A549 (cell line): ENCODE measurements around the gene SIK3. TPM values are rescaled to one million over a fixed set of nuclear protein-coding genes. Genes with fewer than 3 reads are reported as not detected.

ENCODE experiments used
- ATAC-seq, 2 experiments: fragments of 200-7000 bp in 1 of 2; fragments of >200 bp in 1 of 2; cut with Nextera tagmentation in 1 of 2; cut with Tn5 transposase in 1 of 2; 3 replicates each; pipeline versions ENCODE4 v1.8.0 to v1.9.1; 2018 to 2020; ENCODE audit warnings: mild to moderate bottlenecking in 1 of 2, moderate library complexity in 1 of 2
- CTCF ChIA-PET: fragments of 300-600 bp; sonication (Branson Sonifier 250); formaldehyde crosslinking; extraction: SDS; loops from one replicate; lab custom pipeline; 2021; ENCODE audit warnings: antibody characterized with exemption, inconsistent platforms; lab: Yijun Ruan, JAX
- POLR2A ChIA-PET: fragments of 350-600 bp; formaldehyde crosslinking; extraction: SDS; loops from one replicate; lab custom pipeline; 2021; ENCODE audit warnings: antibody characterized with exemption, inconsistent platforms; lab: Yijun Ruan, JAX
- DNase-seq, 2 experiments: peaks; one replicate each; pipeline versions ENCODE4 v3.0.0 to v3.0.0-alpha.2; 2011 to 2016; ENCODE audit warnings: low read depth in 1 of 2, low spot score in 1 of 2
- FAIRE-seq: peaks from 2 replicates; lab custom pipeline; 2011; peaks lifted over from hg19 to GRCh38; lab: Jason Lieb, UNC
- H3K27ac ChIP-seq, 2 experiments: fragments of >200 bp; sonication (Bioruptor Twin); formaldehyde crosslinking; 3 replicates each; pipeline ENCODE4 v1.5.1; 2016 to 2017
- H3K4me1 ChIP-seq: fragments of >200 bp; sonication (Bioruptor Twin); formaldehyde crosslinking; 3 replicates; pipeline ENCODE4 v1.6.1; 2016
- H3K4me2 ChIP-seq: fragments of >200 bp; sonication (Bioruptor Twin); formaldehyde crosslinking; 3 replicates; pipeline ENCODE4 v1.6.1; 2016
- H3K4me3 ChIP-seq: fragments of >200 bp; sonication (Bioruptor Twin); formaldehyde crosslinking; 3 replicates; pipeline ENCODE4 v1.5.1; 2016
- H3K9me3 ChIP-seq: fragments of >200 bp; sonication (Bioruptor Twin); formaldehyde crosslinking; 3 replicates; pipeline ENCODE4 v1.6.1; 2016
- BHLHE40 ChIP-seq: IDR thresholded peaks from 2 replicates; pipeline ENCODE4 v1.6.1; 2012; ENCODE audit warnings: low read depth, low read length, inconsistent platforms
- CEBPB ChIP-seq, 2 experiments: fragments of >200 bp in 1 of 2; sonication (Bioruptor Twin) in 1 of 2; formaldehyde crosslinking in 1 of 2; IDR thresholded peaks; 2 replicates each; pipeline ENCODE4 v1.6.1; 2012 to 2016
- CHD2 ChIP-seq: fragments of 150-350 bp; IDR thresholded peaks from 2 replicates; pipeline ENCODE4 v1.6.1; 2014; ENCODE audit warnings: low read length; ENCODE audit not compliant: partially characterized antibody
- EHF ChIP-seq: fragments of 250-450 bp; sonication (Bioruptor Pico); IDR thresholded peaks from 2 replicates; pipeline ENCODE4 v1.5.0; 2020; ENCODE audit warnings: mild to moderate bottlenecking
- FOXS1 ChIP-seq: fragments of 250-450 bp; sonication (Bioruptor Pico); IDR thresholded peaks from 2 replicates; pipeline ENCODE4 v1.5.0; 2020; ENCODE audit warnings: mild to moderate bottlenecking, moderate library complexity
- HDAC2 ChIP-seq: fragments of 200-600 bp; sonication (generic); IDR thresholded peaks from 2 replicates; pipeline ENCODE4 v1.6.1; 2016
- HOXA7 ChIP-seq: fragments of 250-450 bp; sonication (Bioruptor Pico); IDR thresholded peaks from 2 replicates; pipeline ENCODE4 v1.5.0; 2020; ENCODE audit warnings: mild to moderate bottlenecking, moderate library complexity
- HOXB5 ChIP-seq: fragments of 250-450 bp; sonication (Bioruptor Pico); IDR thresholded peaks from 2 replicates; pipeline ENCODE4 v1.5.0; 2020; ENCODE audit warnings: mild to moderate bottlenecking, moderate library complexity
- JUNB ChIP-seq: fragments of >200 bp; sonication (Bioruptor Twin); formaldehyde crosslinking; IDR thresholded peaks from 2 replicates; pipeline ENCODE4 v1.6.1; 2016
- KDM5A ChIP-seq: fragments of 200-600 bp; sonication (generic); IDR thresholded peaks from 2 replicates; pipeline ENCODE4 v1.6.1; 2016; ENCODE audit warnings: antibody characterized with exemption, mild to moderate bottlenecking
- MAFK ChIP-seq: fragments of 450-650 bp; IDR thresholded peaks from 2 replicates; pipeline ENCODE4 v1.6.1; 2014; ENCODE audit not compliant: partially characterized antibody
- NFE2L2 ChIP-seq: fragments of 150-350 bp; conservative IDR thresholded peaks from 2 replicates; pipeline ENCODE4 v1.6.1; 2014; ENCODE audit warnings: low read length
- POLR2A ChIP-seq: IDR thresholded peaks from 2 replicates; pipeline ENCODE4 v1.6.1; 2012; ENCODE audit warnings: mild to moderate bottlenecking, low read length
- RAD21 ChIP-seq, 2 experiments: fragments of >200 bp in 1 of 2; sonication (Bioruptor Twin) in 1 of 2; formaldehyde crosslinking in 1 of 2; IDR thresholded peaks in 1 of 2; conservative IDR thresholded peaks in 1 of 2; 2 replicates in 1 of 2; 3 replicates in 1 of 2; pipeline ENCODE4 v1.6.1; 2012 to 2018; ENCODE audit warnings: inconsistent platforms in 1 of 2
- RCOR1 ChIP-seq: fragments of 150-350 bp; IDR thresholded peaks from 2 replicates; pipeline ENCODE4 v1.6.1; 2014; ENCODE audit warnings: antibody characterized with exemption, low read length, low read depth
- ZFP36 ChIP-seq: fragments of 450-650 bp; IDR thresholded peaks from 2 replicates; pipeline ENCODE4 v1.6.1; 2014; ENCODE audit warnings: borderline replicate concordance; ENCODE audit not compliant: partially characterized antibody
- WGBS: methylation state at CpG from one replicate; pipeline ENCODE4 v1.1.6; 2017; ENCODE audit errors: missing lambda C conversion rate; 5-methylcytosine and 5-hydroxymethylcytosine counted together
- polyA plus RNA-seq, 4 experiments: library from polyadenylated mRNA; depleted of rRNA in 3 of 4; stranded (reverse); fragments of >200 nt; fragmentation: RNase III in 1 of 4; extraction: RNeasy Plus Mini Kit Qiagen cat#74134 plus additional on column Dnase treatment in 1 of 4; gene quantifications; 2 replicates in 3 of 4; 3 replicates in 1 of 4; pipeline ENCODE4 v1.2.3, GENCODE V29; 2011 to 2017
- TF ChIP-seq, protein P1 (sequence below): fragments of 150-350 bp; IDR thresholded peaks from 2 replicates; pipeline ENCODE4 v1.6.1; 2014; ENCODE audit warnings: low read depth, mild to moderate bottlenecking, low read length
- TF ChIP-seq, protein P2 (sequence below): IDR thresholded peaks from 2 replicates; pipeline ENCODE4 v1.6.1; 2012
- TF ChIP-seq, protein P3 (sequence below): fragments of 450-650 bp; IDR thresholded peaks from 2 replicates; pipeline ENCODE4 v1.6.1; 2014; ENCODE audit warnings: antibody characterized with exemption
- TF ChIP-seq, protein P4 (sequence below): fragments of >200 bp; sonication (Bioruptor Twin); formaldehyde crosslinking; IDR thresholded peaks from 2 replicates; pipeline ENCODE4 v1.6.1; 2016
- TF ChIP-seq, protein P5 (sequence below): fragments of 200-600 bp; sonication (generic); IDR thresholded peaks from 2 replicates; pipeline ENCODE4 v1.6.1; 2016; ENCODE audit warnings: antibody characterized with exemption, mild to moderate bottlenecking, moderate library complexity

The SIK3 gene
- polyA plus RNA-seq, 2 of the 4 experiments (the other 2 are of a cell fraction) = 8.2 to 9.0 TPM

DNA sequence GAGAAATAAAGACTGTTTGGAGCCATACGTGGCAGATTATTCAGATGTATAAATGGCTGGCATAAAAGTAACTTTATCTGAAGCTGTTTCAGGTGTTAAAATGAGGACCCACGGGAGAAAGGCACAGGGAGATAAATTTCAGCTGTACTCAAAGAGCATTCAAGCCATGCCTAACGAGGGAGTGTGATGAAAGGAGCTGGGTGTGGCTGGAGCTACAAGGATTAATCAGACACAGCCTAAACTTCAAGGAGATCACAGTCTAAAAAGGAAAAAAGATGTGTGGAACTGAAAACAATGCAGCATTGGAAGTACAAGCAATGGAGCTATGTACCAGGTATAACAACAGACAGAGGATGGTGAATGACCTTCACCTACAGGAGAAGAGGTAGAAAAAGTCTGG lies 140.0 kb downstream of the SIK3 start:
- DNase-seq (no peak), FAIRE-seq (no peak), ATAC-seq (no peak)
- Histone ChIP-seq H3K27ac (no peak overlapping the region), H3K9me3 (no peaks in the 10 kb centered on the region), H3K4me3 (no peak overlapping the region), H3K4me1 (peaks cover 19% of the 10 kb centered on the region), H3K4me2 (no peak overlapping the region)
- ChIA-PET CTCF (interaction anchor here (0.6 to 2.2 kb wide), 3 partner anchors 14 to 148 kb away, joined by 3 to 9 read pairs (median 3); no protein-coding TSS in a partner anchor), POLR2A (no interaction called here)
- whole genome bisulfite sequencing = 68% methylated on average over 3 of the region's 3 CpGs
- no peak for TF ChIP-seq BHLHE40
- TF ChIP-seq, protein P1, sequence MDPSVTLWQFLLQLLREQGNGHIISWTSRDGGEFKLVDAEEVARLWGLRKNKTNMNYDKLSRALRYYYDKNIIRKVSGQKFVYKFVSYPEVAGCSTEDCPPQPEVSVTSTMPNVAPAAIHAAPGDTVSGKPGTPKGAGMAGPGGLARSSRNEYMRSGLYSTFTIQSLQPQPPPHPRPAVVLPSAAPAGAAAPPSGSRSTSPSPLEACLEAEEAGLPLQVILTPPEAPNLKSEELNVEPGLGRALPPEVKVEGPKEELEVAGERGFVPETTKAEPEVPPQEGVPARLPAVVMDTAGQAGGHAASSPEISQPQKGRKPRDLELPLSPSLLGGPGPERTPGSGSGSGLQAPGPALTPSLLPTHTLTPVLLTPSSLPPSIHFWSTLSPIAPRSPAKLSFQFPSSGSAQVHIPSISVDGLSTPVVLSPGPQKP = no peak
- TF ChIP-seq, protein P2, sequence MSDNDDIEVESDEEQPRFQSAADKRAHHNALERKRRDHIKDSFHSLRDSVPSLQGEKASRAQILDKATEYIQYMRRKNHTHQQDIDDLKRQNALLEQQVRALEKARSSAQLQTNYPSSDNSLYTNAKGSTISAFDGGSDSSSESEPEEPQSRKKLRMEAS = no peak
- TF ChIP-seq KDM5A = no peak
- no peak for TF ChIP-seq JUNB
- no peak for TF ChIP-seq POLR2A
- no peak for TF ChIP-seq RCOR1
- no peak for TF ChIP-seq HDAC2
- no peak for TF ChIP-seq HOXB5
- TF ChIP-seq, protein P3, sequence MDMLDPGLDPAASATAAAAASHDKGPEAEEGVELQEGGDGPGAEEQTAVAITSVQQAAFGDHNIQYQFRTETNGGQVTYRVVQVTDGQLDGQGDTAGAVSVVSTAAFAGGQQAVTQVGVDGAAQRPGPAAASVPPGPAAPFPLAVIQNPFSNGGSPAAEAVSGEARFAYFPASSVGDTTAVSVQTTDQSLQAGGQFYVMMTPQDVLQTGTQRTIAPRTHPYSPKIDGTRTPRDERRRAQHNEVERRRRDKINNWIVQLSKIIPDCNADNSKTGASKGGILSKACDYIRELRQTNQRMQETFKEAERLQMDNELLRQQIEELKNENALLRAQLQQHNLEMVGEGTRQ = no peak
- TF ChIP-seq, protein P4, sequence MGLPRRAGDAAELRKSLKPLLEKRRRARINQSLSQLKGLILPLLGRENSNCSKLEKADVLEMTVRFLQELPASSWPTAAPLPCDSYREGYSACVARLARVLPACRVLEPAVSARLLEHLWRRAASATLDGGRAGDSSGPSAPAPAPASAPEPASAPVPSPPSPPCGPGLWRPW = no peak
- TF ChIP-seq EHF (CRISPR knock-in tag) = no peak
- no peak for TF ChIP-seq FOXS1 (CRISPR knock-in tag)
- TF ChIP-seq ZFP36 = no peak
- no peak for TF ChIP-seq RAD21 (conservative IDR thresholded peaks at IDR 0.05 in 1 of 2, IDR thresholded peaks at IDR 0.05 in 1 of 2)

DNA sequence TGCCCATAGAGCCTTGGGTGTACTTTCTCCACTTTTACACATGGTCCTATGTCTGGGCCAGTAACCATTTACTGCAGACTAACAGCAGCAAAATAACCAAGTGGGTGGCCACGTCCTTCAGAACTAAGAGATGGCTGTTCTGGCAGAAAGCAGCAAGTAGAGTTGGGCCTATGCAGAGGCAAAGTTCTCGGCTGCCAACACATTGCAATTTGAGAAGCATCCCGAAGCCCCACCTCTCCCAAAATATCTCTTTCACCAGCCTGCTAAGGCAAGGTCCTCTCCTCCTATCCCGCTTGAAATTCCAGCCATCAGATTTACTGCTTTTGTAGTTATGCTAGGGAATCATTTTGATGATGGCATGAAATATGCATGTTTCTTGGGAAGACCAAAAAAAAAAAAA lies 142.3 kb downstream of the SIK3 start:
- WGBS = 94% methylated on average over 4 of the region's 4 CpGs
- CTCF ChIA-PET = no interaction called here
- ATAC-seq = no peak
- no peaks in the 10 kb centered on the region for H3K9me3 ChIP-seq
- DNase-seq = no peak
- H3K4me3 ChIP-seq = no peak overlapping the region
- POLR2A ChIA-PET = no interaction called here
- no peak for FAIRE-seq
- peaks cover 7% of the 10 kb centered on the region for H3K4me1 ChIP-seq
- no peak overlapping the region for H3K4me2 ChIP-seq
- no peak for TF ChIP-seq NFE2L2
- no peak for TF ChIP-seq CHD2
- no peak for TF ChIP-seq MAFK
- no peak for TF ChIP-seq CEBPB (IDR thresholded peaks at IDR 0.05)
- TF ChIP-seq, protein P2 = no peak
- TF ChIP-seq HOXA7 (CRISPR knock-in tag) = no peak
- TF ChIP-seq, protein P5, sequence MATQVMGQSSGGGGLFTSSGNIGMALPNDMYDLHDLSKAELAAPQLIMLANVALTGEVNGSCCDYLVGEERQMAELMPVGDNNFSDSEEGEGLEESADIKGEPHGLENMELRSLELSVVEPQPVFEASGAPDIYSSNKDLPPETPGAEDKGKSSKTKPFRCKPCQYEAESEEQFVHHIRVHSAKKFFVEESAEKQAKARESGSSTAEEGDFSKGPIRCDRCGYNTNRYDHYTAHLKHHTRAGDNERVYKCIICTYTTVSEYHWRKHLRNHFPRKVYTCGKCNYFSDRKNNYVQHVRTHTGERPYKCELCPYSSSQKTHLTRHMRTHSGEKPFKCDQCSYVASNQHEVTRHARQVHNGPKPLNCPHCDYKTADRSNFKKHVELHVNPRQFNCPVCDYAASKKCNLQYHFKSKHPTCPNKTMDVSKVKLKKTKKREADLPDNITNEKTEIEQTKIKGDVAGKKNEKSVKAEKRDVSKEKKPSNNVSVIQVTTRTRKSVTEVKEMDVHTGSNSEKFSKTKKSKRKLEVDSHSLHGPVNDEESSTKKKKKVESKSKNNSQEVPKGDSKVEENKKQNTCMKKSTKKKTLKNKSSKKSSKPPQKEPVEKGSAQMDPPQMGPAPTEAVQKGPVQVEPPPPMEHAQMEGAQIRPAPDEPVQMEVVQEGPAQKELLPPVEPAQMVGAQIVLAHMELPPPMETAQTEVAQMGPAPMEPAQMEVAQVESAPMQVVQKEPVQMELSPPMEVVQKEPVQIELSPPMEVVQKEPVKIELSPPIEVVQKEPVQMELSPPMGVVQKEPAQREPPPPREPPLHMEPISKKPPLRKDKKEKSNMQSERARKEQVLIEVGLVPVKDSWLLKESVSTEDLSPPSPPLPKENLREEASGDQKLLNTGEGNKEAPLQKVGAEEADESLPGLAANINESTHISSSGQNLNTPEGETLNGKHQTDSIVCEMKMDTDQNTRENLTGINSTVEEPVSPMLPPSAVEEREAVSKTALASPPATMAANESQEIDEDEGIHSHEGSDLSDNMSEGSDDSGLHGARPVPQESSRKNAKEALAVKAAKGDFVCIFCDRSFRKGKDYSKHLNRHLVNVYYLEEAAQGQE = no peak
- TF ChIP-seq, all 56 proteins: peak for 0
- H3K27ac ChIP-seq = no peak overlapping the region
